ENCODE measurements around the gene ROPN1L.

The ROPN1L gene

DNA sequence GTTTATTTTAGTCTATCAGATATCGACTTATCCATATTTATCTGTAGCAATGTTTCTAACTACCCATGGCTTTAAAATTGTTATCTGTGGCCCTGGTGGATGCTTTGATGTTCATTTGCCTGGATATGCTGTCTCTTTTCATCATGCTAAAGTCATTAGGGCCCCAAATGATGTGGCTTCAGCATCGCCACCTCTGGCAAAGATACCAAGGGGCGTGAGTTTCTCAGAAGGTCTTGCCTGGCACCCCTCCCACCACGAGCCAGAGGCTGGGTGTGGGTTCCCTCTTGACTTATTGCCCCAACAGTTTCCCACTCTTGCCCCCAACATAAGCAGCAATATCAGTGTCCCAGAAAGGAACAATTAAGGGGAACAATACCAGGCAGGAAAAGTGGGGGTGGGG, 5.4 kb downstream of the ROPN1L start:
- no peak for TF ChIP-seq CTCF (IDR thresholded peaks at IDR 0.05; ENCODE audit: control insufficient read depth, extremely low read depth, insufficient read depth)
- DNase-seq (ENCODE audit: low read depth): no peak
- no peak overlapping the region for H3K4me3 ChIP-seq (ENCODE audit: low read depth, low read length)

DNA sequence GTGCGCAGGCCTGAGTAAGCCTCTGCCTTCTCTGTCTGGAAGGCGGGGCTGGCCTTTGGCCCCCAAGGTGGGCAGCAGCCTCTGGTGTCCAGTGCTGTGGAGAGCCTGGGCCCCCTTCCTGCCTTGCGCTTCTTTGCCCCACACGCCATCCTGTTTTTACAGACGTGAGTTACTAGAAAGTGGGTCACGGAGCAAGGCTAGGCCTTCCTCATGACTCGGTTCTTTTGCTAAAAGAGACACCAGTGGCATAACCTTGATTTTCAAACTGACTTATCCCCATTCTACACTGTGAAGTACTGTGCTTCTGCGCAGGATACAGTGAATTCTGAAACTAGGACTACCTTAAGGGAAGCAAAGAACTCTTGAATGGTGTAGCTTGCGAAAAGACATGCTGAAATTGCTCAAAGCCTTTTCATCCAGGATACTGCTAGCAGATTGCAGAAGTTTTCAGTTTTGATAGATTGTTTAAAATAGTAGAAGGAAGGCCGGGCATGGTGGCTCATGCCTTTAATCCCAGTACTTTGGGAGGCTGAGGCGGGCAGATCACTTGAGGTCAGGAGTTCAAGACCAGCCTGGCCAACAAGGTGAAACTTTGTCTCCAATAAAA, 7.2 kb downstream of the ROPN1L start:
- no peak for TF ChIP-seq CTCF (IDR thresholded peaks at IDR 0.05; ENCODE audit: control insufficient read depth, extremely low read depth, insufficient read depth)
- no peak overlapping the region for H3K4me3 ChIP-seq (ENCODE audit: low read depth, low read length)
- DNase-seq (ENCODE audit: low read depth): no peak

DNA sequence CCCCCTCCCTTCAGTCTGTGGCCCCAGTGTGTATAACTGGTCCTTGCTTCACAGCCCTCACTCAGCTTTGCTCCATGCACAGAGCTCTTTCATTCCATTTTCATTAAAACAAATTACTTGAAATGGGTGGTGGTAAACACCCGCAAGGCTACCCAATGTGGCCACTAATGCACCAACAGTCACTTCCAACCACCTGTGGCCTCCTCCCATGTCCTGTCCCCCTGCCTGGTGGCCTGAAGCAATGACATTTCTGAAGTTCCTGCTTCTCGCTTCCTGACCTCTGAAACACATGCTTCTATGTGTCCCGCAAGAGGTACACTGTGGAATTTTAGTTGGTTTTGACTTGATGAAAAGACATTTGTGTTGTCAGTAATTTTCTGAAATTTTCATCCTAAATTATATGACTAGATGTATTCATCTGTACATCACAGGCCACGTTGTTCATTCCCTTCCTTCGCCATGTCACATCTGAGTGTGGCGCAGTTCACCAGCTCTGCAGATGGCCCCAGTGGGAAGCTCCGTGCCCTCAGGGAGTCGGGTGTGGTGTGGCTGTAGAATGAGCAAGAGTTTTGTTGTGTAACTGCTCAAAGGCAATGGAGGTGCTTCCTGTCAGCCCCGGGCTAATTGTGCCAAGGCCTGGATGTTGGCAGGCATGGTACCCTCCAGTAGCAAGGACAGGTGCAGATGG, 9.6 kb downstream of the ROPN1L start:
- no peak overlapping the region for H3K4me3 ChIP-seq (ENCODE audit: low read depth, low read length)
- no peak for TF ChIP-seq CTCF (IDR thresholded peaks at IDR 0.05; ENCODE audit: control insufficient read depth, extremely low read depth, insufficient read depth)
- no peak for DNase-seq (ENCODE audit: low read depth)

- no peak overlapping the region for H3K4me3 ChIP-seq (ENCODE audit: low read depth, low read length)
- DNase-seq (ENCODE audit: low read depth): peak; percentile 70
- peak; percentile 87 for TF ChIP-seq CTCF (IDR thresholded peaks at IDR 0.05; ENCODE audit: control insufficient read depth, extremely low read depth, insufficient read depth)
Measured at GRCh38 chr5:10452768-10453331, 11.2 kb downstream of the ROPN1L start.

DNA sequence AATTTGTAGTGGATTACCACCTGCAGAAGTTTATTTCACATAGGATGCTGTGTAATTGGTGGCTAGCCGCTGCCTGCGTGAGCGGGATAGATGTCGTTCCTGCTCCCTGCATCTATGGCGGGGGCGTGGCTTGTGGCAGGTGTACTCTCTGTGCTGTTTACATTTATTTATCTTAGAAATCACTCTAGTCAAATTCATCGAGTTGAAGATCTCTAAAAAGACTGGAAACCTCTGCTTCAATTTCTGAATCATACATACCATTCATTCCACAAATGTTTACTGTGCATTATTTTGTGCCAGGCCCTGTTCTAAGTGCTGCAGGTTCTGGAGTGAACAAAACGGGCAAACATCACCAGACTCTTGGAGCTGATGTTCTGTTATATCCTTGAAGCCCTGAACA, 11.9 kb downstream of the ROPN1L start:
- no peak overlapping the region for H3K4me3 ChIP-seq (ENCODE audit: low read depth, low read length)
- TF ChIP-seq CTCF (IDR thresholded peaks at IDR 0.05; ENCODE audit: control insufficient read depth, extremely low read depth, insufficient read depth): no peak
- DNase-seq (ENCODE audit: low read depth): no peak

GRCh38 chr5:10454591-10455276, 13.1 kb downstream of the ROPN1L start:
- TF ChIP-seq CTCF (IDR thresholded peaks at IDR 0.05; ENCODE audit: control insufficient read depth, extremely low read depth, insufficient read depth): no peak
- no peak overlapping the region for H3K4me3 ChIP-seq (ENCODE audit: low read depth, low read length)
- no peak for DNase-seq (ENCODE audit: low read depth)
